ENCODE results near the gene SERINC3.

GRCh38 chr20:44566811-44567210, 44.9 kb upstream of the SERINC3 start:
- TF ChIP-seq CTCF (optimal IDR thresholded peaks at IDR 0.05 in 1 of 3, IDR thresholded peaks at IDR 0.05 in 1 of 3, conservative IDR thresholded peaks at IDR 0.05 in 1 of 3; ENCODE audit: extremely low read depth in 1 of 3, insufficient read depth in 2 of 3, low read length in 3 of 3) (no peak), EZH2 (IDR thresholded peaks at IDR 0.05; ENCODE audit: low read length) (no peak)
